HepG2 (cell line): ENCODE results near the gene DHX57. TPM values are rescaled to one million over a fixed set of nuclear protein-coding genes. Genes with fewer than 3 reads are reported as not detected.

ENCODE experiments used
- ATAC-seq: fragments of 200-7000 bp; cut with Tn5 transposase; 3 replicates; pipeline ENCODE4 v1.9.1; 2020; ENCODE audit warnings: mild to moderate bottlenecking, moderate library complexity
- BruUV-seq: library from RNA; stranded (reverse); fragments of 400-500 nt; replicated peaks from 2 replicates; lab custom pipeline; 2021; lab: Mats Ljungman, UMichigan
- CTCF ChIA-PET: fragments of 300-600 bp; formaldehyde crosslinking; extraction: SDS; loops from one replicate; lab custom pipeline; 2021; ENCODE audit warnings: low total read pairs, inconsistent platforms, low intra/inter-chr PET ratio; lab: Yijun Ruan, JAX
- POLR2A ChIA-PET: fragments of 350-600 bp; sonication (Branson Sonifier 250); formaldehyde crosslinking; loops from one replicate; lab custom pipeline; 2020; ENCODE audit warnings: antibody characterized with exemption, inconsistent platforms; lab: Yijun Ruan, JAX
- DNase-seq: peaks from one replicate; pipeline ENCODE4 v3.0.0-alpha.2; 2015; ENCODE audit warnings: low spot score
- FAIRE-seq: peaks from 3 replicates; lab custom pipeline; 2011; peaks lifted over from hg19 to GRCh38; lab: Jason Lieb, UNC
- H2AFZ ChIP-seq: one replicate; pipeline ENCODE4 v1.6.1; 2011; ENCODE audit warnings: low read length, inconsistent platforms
- H3K27ac ChIP-seq: fragments of 300-600 bp; 3 replicates; pipeline ENCODE4 v1.8.0; 2011; ENCODE audit warnings: mixed run types, mild to moderate bottlenecking, mixed read lengths, low read length, inconsistent platforms; ENCODE audit not compliant: insufficient read depth; ENCODE audit errors: extremely low read length
- H3K27me3 ChIP-seq, 2 experiments: fragments of 200-600 bp in 1 of 2; 2 replicates in 1 of 2; 3 replicates in 1 of 2; pipeline versions ENCODE4 v1.6.0 to v1.8.0; 2011; ENCODE audit warnings: low read length in 2 of 2, mild to moderate bottlenecking in 2 of 2, moderate library complexity in 2 of 2, inconsistent platforms in 1 of 2; ENCODE audit not compliant: insufficient read depth in 2 of 2, control insufficient read depth in 1 of 2
- H3K36me3 ChIP-seq, 2 experiments: fragments of 200-600 bp in 1 of 2; replicated peaks in 1 of 2; 2 replicates in 1 of 2; 3 replicates in 1 of 2; pipeline versions ENCODE4 v1.5.1 to v1.8.0; 2011; ENCODE audit warnings: low read length in 2 of 2, inconsistent platforms in 1 of 2; ENCODE audit not compliant: insufficient read depth in 2 of 2, control insufficient read depth in 1 of 2
- H3K4me1 ChIP-seq: 2 replicates; pipeline ENCODE4 v1.5.1; 2012; ENCODE audit warnings: low read length, inconsistent platforms; ENCODE audit not compliant: insufficient read depth
- H3K4me2 ChIP-seq: 2 replicates; pipeline ENCODE4 v1.6.0; 2011; ENCODE audit warnings: low read depth, low read length, inconsistent platforms
- H3K4me3 ChIP-seq, 3 experiments: fragments of 200-600 bp in 1 of 3; sonication (generic), shearing (Covaris generic) in 1 of 3; replicated peaks in 1 of 3; 2 replicates each; pipeline ENCODE4 v1.5.1; 2011 to 2016; ENCODE audit warnings: low read length in 3 of 3, inconsistent platforms in 2 of 3, low read depth in 2 of 3, mild to moderate bottlenecking in 2 of 3, control low read depth in 1 of 3, mixed read lengths in 1 of 3; ENCODE audit not compliant: insufficient read depth in 1 of 3
- H3K79me2 ChIP-seq: one replicate; pipeline ENCODE4 v1.6.1; 2011; ENCODE audit warnings: low read length, inconsistent platforms; ENCODE audit not compliant: insufficient read depth
- H3K9ac ChIP-seq: 2 replicates; pipeline ENCODE4 v1.6.0; 2011; ENCODE audit warnings: mild to moderate bottlenecking, low read depth, low read length, inconsistent platforms; ENCODE audit not compliant: insufficient read depth
- H3K9me3 ChIP-seq: 2 replicates; pipeline ENCODE4 v1.5.1; 2012; ENCODE audit warnings: mild to moderate bottlenecking, low read length
- H4K20me1 ChIP-seq: 2 replicates; pipeline ENCODE4 v1.6.0; 2011; ENCODE audit warnings: inconsistent platforms, mild to moderate bottlenecking, low read length, moderate library complexity; ENCODE audit not compliant: insufficient read depth
- HMG20A ChIP-seq: IDR thresholded peaks from 2 replicates; pipeline ENCODE4 v1.6.1; 2016; ENCODE audit warnings: borderline replicate concordance
- SCMH1 ChIP-seq: sonication (generic); formaldehyde crosslinking; IDR thresholded peaks from 2 replicates; pipeline ENCODE4 v1.9.0; 2021; ENCODE audit warnings: missing genetic modification reagents, mild to moderate bottlenecking, borderline replicate concordance
- STAT5B ChIP-seq: sonication (generic); formaldehyde crosslinking; IDR thresholded peaks from 2 replicates; pipeline ENCODE4 v1.4.0; 2020; ENCODE audit warnings: missing genetic modification reagents
- ZBTB3 ChIP-seq: sonication (generic); formaldehyde crosslinking; IDR thresholded peaks from 2 replicates; pipeline ENCODE4 v1.4.0; 2020; ENCODE audit warnings: low read depth, mild to moderate bottlenecking, moderate library complexity, missing genetic modification reagents, borderline replicate concordance
- ZNF256 ChIP-seq: sonication (generic); formaldehyde crosslinking; conservative IDR thresholded peaks from 2 replicates; pipeline ENCODE4 v1.4.0; 2020; ENCODE audit warnings: missing genetic modification reagents
- ZNF3 ChIP-seq: IDR thresholded peaks from 2 replicates; pipeline ENCODE4 v1.7.0; 2017; ENCODE audit warnings: inconsistent platforms
- ZNF326 ChIP-seq: sonication (generic); formaldehyde crosslinking; IDR thresholded peaks from 2 replicates; pipeline ENCODE4 v1.4.0; 2020; ENCODE audit warnings: missing genetic modification reagents, borderline replicate concordance
- ZNF430 ChIP-seq: sonication (generic); formaldehyde crosslinking; IDR thresholded peaks from 2 replicates; pipeline ENCODE4 v1.9.0; 2021; ENCODE audit warnings: mild to moderate bottlenecking, missing genetic modification reagents
- ZNF432 ChIP-seq: sonication (generic); formaldehyde crosslinking; IDR thresholded peaks from 2 replicates; pipeline ENCODE4 v1.5.0; 2020; ENCODE audit warnings: missing genetic modification reagents, mild to moderate bottlenecking, borderline replicate concordance
- ZNF558 ChIP-seq: sonication (generic); formaldehyde crosslinking; IDR thresholded peaks from 2 replicates; pipeline ENCODE4 v1.9.0; 2022; ENCODE audit warnings: mild to moderate bottlenecking, missing genetic modification reagents, borderline replicate concordance
- ZNF749 ChIP-seq: sonication (generic); formaldehyde crosslinking; IDR thresholded peaks from 2 replicates; pipeline ENCODE4 v1.8.0; 2022; ENCODE audit warnings: mild to moderate bottlenecking, missing genetic modification reagents, moderate library complexity, borderline replicate concordance
- ZNF766 ChIP-seq: sonication (generic); formaldehyde crosslinking; IDR thresholded peaks from 2 replicates; pipeline ENCODE4 v1.5.0; 2020; ENCODE audit warnings: missing genetic modification reagents, borderline replicate concordance
- WGBS: methylation state at CpG from one replicate; pipeline ENCODE4 v1.1.6; 2017; ENCODE audit warnings: low lambda C conversion rate; 5-methylcytosine and 5-hydroxymethylcytosine counted together
- in situ Hi-C: cut with HindIII; loops from 2 replicates; pipeline ENCODE4 v1.10.0; 2017; ENCODE audit warnings: low pct_unique_long_range_greater_than_20kb; ENCODE audit not compliant: extremely low pct_ligation_motif_present
- intact Hi-C: fragments of 100-400 bp; cut with micrococcal nuclease; formaldehyde crosslinking; loops from one replicate; pipeline ENCODE4 v1.10.0; 2022; ENCODE audit not compliant: unreplicated experiment
- polyA plus RNA-seq, 8 experiments: library from polyadenylated mRNA; depleted of rRNA in 3 of 8; stranded (reverse) in 7 of 8; unstranded in 1 of 8; fragments of >200 nt; fragmentation: Illumina TruSeq in 4 of 8; extraction: Trizol in 4 of 8; gene quantifications; 2 replicates each; pipeline versions ENCODE4 v1.2.1 to v1.2.3, GENCODE V29; 2011 to 2016; ENCODE audit warnings: low read depth in 4 of 8, missing spikeins in 1 of 8, mixed read lengths in 1 of 8; ENCODE audit not compliant: insufficient read depth in 1 of 8
- total RNA-seq, 5 experiments: library from RNA; depleted of rRNA; stranded (reverse); fragments of >200 nt; fragmentation: Illumina TruSeq; extraction: Trizol; gene quantifications; 2 replicates each; pipeline ENCODE4 v1.2.3, GENCODE V29; 2016; ENCODE audit warnings: low read depth in 1 of 5
- TF ChIP-seq, protein P1 (sequence below): sonication (generic); formaldehyde crosslinking; IDR thresholded peaks from 2 replicates; pipeline ENCODE4 v1.5.0; 2020; ENCODE audit warnings: mild to moderate bottlenecking, missing genetic modification reagents
- TF ChIP-seq, protein P2 (sequence below): sonication (generic); formaldehyde crosslinking; IDR thresholded peaks from 2 replicates; pipeline ENCODE4 v1.8.1; 2023; ENCODE audit warnings: missing genetic modification reagents, mild to moderate bottlenecking, borderline replicate concordance
- TF ChIP-seq, protein P3 (sequence below): sonication (generic); formaldehyde crosslinking; IDR thresholded peaks from 2 replicates; pipeline ENCODE4 v1.5.1; 2020; ENCODE audit warnings: missing genetic modification reagents, mild to moderate bottlenecking, borderline replicate concordance
- TF ChIP-seq, protein P4 (sequence below): IDR thresholded peaks from 2 replicates; pipeline ENCODE4 v1.6.1; 2016; ENCODE audit warnings: low read depth, control low read depth
- TF ChIP-seq, protein P5 (sequence below): sonication (generic); formaldehyde crosslinking; IDR thresholded peaks from 2 replicates; pipeline ENCODE4 v1.5.0; 2020; ENCODE audit warnings: missing genetic modification reagents

The DHX57 gene
- total and polyA plus RNA-seq, 2 of the 13 experiments (the other 11 are each of a cell fraction or from before 2014, with no cell fraction given): 9.2 to 24.2 TPM

DNA sequence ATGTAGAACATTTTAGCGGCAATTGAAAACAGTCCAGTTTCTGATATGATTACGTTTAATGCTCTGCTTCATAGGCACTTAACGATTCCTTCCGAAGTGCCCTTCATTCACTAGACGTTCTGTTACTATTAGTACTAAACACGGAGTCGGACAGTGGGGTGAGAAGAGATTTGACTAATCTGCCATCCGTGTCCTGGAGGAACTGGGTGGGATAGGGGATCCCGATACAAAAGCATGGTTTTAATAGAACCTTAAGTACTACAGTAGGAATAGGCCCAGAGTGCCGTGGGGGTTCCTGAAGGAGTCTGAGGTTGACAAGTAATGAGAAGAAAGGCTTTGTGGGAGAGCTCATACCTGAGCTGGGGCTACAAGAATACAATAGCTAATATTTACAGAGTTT is 673 bp upstream of the DHX57 start (continued):
- no peak for TF ChIP-seq ZNF558 (CRISPR knock-in tag)
- TF ChIP-seq, protein P1, sequence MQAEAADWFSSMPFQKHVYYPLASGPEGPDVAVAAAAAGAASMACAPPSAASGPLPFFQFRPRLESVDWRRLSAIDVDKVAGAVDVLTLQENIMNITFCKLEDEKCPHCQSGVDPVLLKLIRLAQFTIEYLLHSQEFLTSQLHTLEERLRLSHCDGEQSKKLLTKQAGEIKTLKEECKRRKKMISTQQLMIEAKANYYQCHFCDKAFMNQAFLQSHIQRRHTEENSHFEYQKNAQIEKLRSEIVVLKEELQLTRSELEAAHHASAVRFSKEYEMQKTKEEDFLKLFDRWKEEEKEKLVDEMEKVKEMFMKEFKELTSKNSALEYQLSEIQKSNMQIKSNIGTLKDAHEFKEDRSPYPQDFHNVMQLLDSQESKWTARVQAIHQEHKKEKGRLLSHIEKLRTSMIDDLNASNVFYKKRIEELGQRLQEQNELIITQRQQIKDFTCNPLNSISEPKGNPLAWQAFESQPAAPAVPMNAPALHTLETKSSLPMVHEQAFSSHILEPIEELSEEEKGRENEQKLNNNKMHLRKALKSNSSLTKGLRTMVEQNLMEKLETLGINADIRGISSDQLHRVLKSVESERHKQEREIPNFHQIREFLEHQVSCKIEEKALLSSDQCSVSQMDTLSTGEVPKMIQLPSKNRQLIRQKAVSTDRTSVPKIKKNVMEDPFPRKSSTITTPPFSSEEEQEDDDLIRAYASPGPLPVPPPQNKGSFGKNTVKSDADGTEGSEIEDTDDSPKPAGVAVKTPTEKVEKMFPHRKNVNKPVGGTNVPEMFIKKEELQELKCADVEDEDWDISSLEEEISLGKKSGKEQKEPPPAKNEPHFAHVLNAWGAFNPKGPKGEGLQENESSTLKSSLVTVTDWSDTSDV (CRISPR knock-in tag): no peak
- TF ChIP-seq, protein P2, sequence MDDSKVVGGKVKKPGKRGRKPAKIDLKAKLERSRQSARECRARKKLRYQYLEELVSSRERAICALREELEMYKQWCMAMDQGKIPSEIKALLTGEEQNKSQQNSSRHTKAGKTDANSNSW (CRISPR knock-in tag): 0 out of 2 replicates have a peak, but pooled peaks have one; percentile 41

DNA sequence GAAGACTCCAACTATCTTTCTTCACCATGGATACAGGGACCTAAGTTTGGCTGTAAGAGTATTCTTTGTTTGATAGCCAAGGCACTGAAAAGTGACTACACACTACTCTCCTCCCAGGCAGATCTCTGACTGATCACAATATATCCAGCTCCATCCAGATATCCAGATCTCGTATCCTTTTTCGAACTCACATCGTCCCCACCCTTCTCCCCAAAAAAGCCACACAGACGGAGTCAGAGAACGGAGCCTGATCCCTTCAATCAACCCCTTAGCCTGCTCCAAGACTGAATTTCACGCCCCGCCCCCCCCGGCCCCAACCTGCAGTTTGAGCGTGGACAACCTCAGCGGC is 533 bp downstream of the DHX57 start:
- FAIRE-seq: no peak
- peaks cover 37% of the 10 kb centered on the region for H3K79me2 ChIP-seq
- DNase-seq: peak; percentile 3
- H3K9ac ChIP-seq: peak overlapping the region; percentile 74
- H3K4me2 ChIP-seq: peak overlapping the region; percentile 95
- no peak; the same call in 2 of the 3 replicates for ATAC-seq
- POLR2A ChIA-PET: interaction anchor here (1.0 to 2.4 kb wide), 4 partner anchors 18 to 249 kb away, joined by 3 to 8 read pairs (median 5); partner anchors contain the start of gene SRSF7
- H3K4me3 ChIP-seq: peak overlapping the region; percentile 58 to 97 (median 81)
- no TSS peak for BruUV-seq
- no peaks in the 10 kb centered on the region; a peak in 1 of 5 replicates for H3K27me3 ChIP-seq
- H3K9me3 ChIP-seq: no peaks in the 10 kb centered on the region
- H3K4me1 ChIP-seq: peaks cover 28% of the 10 kb centered on the region
- H3K36me3 ChIP-seq: no peaks in the 10 kb centered on the region
- CTCF ChIA-PET: no interaction called here
- H3K27ac ChIP-seq: peak overlapping the region; percentile 54
- in situ Hi-C loops (no loop called here), intact Hi-C loops (loop anchor here (2.0 to 10.0 kb wide), 3 partner anchors 52 to 260 kb away; no protein-coding TSS in a partner anchor)
- WGBS: 1% methylated on average over 10 of the region's 10 CpGs
- peak overlapping the region; percentile 97 for H2AFZ ChIP-seq
- H4K20me1 ChIP-seq: no peaks in the 10 kb centered on the region
- TF ChIP-seq ZNF432 (CRISPR knock-in tag): no peak
- no peak for TF ChIP-seq ZNF3 (CRISPR knock-in tag)
- TF ChIP-seq ZNF326 (CRISPR knock-in tag): no peak
- TF ChIP-seq ZNF256 (CRISPR knock-in tag): 0 out of 2 replicates have a peak, but pooled peaks have one; percentile 42
- TF ChIP-seq ZNF430 (CRISPR knock-in tag): no peak
- TF ChIP-seq, protein P3, sequence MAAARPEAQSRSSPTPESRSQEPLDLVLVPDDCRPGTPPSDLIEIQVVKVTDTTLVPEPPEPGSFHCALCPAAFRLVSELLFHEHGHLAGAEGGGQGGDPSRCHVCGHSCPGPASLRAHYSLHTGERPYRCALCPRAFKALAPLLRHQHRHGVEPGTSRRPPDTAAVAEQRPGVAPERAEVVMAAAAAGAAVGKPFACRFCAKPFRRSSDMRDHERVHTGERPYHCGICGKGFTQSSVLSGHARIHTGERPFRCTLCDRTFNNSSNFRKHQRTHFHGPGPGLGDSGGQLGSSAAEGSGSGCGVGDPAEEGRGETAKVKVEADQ: no peak
- TF ChIP-seq ZNF749 (CRISPR knock-in tag): no peak
- TF ChIP-seq STAT5B: no peak
- no peak for TF ChIP-seq ZBTB3 (CRISPR knock-in tag)
- TF ChIP-seq HMG20A (CRISPR knock-in tag): no peak
- 0 out of 2 replicates have a peak, but pooled peaks have one; percentile 35 for TF ChIP-seq ZNF766
- TF ChIP-seq, protein P4, sequence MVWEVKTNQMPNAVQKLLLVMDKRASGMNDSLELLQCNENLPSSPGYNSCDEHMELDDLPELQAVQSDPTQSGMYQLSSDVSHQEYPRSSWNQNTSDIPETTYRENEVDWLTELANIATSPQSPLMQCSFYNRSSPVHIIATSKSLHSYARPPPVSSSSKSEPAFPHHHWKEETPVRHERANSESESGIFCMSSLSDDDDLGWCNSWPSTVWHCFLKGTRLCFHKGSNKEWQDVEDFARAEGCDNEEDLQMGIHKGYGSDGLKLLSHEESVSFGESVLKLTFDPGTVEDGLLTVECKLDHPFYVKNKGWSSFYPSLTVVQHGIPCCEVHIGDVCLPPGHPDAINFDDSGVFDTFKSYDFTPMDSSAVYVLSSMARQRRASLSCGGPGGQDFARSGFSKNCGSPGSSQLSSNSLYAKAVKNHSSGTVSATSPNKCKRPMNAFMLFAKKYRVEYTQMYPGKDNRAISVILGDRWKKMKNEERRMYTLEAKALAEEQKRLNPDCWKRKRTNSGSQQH (CRISPR knock-in tag): no peak
- TF ChIP-seq, protein P5, sequence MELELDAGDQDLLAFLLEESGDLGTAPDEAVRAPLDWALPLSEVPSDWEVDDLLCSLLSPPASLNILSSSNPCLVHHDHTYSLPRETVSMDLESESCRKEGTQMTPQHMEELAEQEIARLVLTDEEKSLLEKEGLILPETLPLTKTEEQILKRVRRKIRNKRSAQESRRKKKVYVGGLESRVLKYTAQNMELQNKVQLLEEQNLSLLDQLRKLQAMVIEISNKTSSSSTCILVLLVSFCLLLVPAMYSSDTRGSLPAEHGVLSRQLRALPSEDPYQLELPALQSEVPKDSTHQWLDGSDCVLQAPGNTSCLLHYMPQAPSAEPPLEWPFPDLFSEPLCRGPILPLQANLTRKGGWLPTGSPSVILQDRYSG (CRISPR knock-in tag): no peak
- no peak for TF ChIP-seq SCMH1
